Glutamatergic neuron (in vitro differentiated cells): Measurements from ENCODE around the gene TMEM256. TPM values are rescaled to one million over a fixed set of nuclear protein-coding genes. Genes with fewer than 3 reads are reported as not detected.

Source experiments
- DNase-seq: peaks from one replicate; pipeline ENCODE4 v3.0.0; 2022
- H3K27ac Mint-ChIP-seq: one replicate; pipeline ENCODE4 v1.8.0; 2020; ENCODE audit warnings: mild to moderate bottlenecking, mixed read lengths, inconsistent platforms; ENCODE audit not compliant: unreplicated experiment
- H3K27me3 Mint-ChIP-seq: one replicate; pipeline ENCODE4 v1.8.0; 2020; ENCODE audit warnings: mild to moderate bottlenecking, moderate library complexity, mixed read lengths, inconsistent platforms; ENCODE audit not compliant: unreplicated experiment
- H3K36me3 Mint-ChIP-seq: one replicate; pipeline ENCODE4 v1.8.0; 2020; ENCODE audit warnings: mild to moderate bottlenecking, mixed read lengths, inconsistent platforms; ENCODE audit not compliant: unreplicated experiment
- H3K4me1 Mint-ChIP-seq: one replicate; pipeline ENCODE4 v1.8.0; 2020; ENCODE audit warnings: mild to moderate bottlenecking, low read depth, mixed read lengths, inconsistent platforms; ENCODE audit not compliant: unreplicated experiment
- H3K4me3 Mint-ChIP-seq: one replicate; pipeline ENCODE4 v1.8.0; 2020; ENCODE audit warnings: mild to moderate bottlenecking, mixed read lengths, inconsistent platforms; ENCODE audit not compliant: unreplicated experiment
- H3K9me3 Mint-ChIP-seq: one replicate; pipeline ENCODE4 v1.8.0; 2020; ENCODE audit warnings: mild to moderate bottlenecking, moderate library complexity, mixed read lengths, inconsistent platforms; ENCODE audit not compliant: unreplicated experiment
- CTCF ChIP-seq: fragments of 200-600 bp; sonication (generic); IDR thresholded peaks from one replicate; pipeline ENCODE4 v1.5.0; 2021; ENCODE audit not compliant: partially characterized antibody, unreplicated experiment
- total RNA-seq: library from RNA; stranded (reverse); fragmentation: NEBNext Ultra II Directional; extraction: Animal tissue kit (Norgen Biotek cat#: 25700); gene quantifications from one replicate; pipeline ENCODE4 v1.2.1, GENCODE V29; 2021; ENCODE audit not compliant: unreplicated experiment

The TMEM256 gene
- total RNA-seq, 1 donor from 2014 or later, result 51.6 TPM

- Mint-ChIP-seq H3K36me3 (peaks cover 14% of the 10 kb centered on the region), H3K4me3 (no peak overlapping the region), H3K4me1 (peaks cover 15% of the 10 kb centered on the region), H3K27ac (no peak overlapping the region), H3K27me3 (peaks cover 17% of the 10 kb centered on the region), H3K9me3 (peaks cover 12% of the 10 kb centered on the region)
- no peak for DNase-seq
- TF ChIP-seq CTCF, result no peak
Measured at GRCh38 chr17:7410634-7411426, 6.9 kb upstream of the TMEM256 start.

GRCh38 chr17:7409716-7410115, 5.8 kb upstream of the TMEM256 start:
- H3K36me3 Mint-ChIP-seq, result peaks cover 14% of the 10 kb centered on the region
- H3K27ac Mint-ChIP-seq, result no peak overlapping the region
- peaks cover 16% of the 10 kb centered on the region for H3K4me1 Mint-ChIP-seq
- no peak for DNase-seq
- H3K9me3 Mint-ChIP-seq, result peaks cover 12% of the 10 kb centered on the region
- H3K27me3 Mint-ChIP-seq, result peaks cover 19% of the 10 kb centered on the region
- H3K4me3 Mint-ChIP-seq, result peak overlapping the region; percentile 54
- no peak for TF ChIP-seq CTCF

GRCh38 chr17:7408863-7409262, 5.0 kb upstream of the TMEM256 start:
- no peak for DNase-seq
- peaks cover 14% of the 10 kb centered on the region for H3K36me3 Mint-ChIP-seq
- TF ChIP-seq CTCF, result no peak
- H3K4me3 Mint-ChIP-seq, result peak overlapping the region; percentile 54
- no peak overlapping the region for H3K27ac Mint-ChIP-seq
- H3K9me3 Mint-ChIP-seq, result peaks cover 14% of the 10 kb centered on the region
- peaks cover 19% of the 10 kb centered on the region for H3K27me3 Mint-ChIP-seq
- peaks cover 16% of the 10 kb centered on the region for H3K4me1 Mint-ChIP-seq

- Mint-ChIP-seq H3K4me1 (peaks cover 16% of the 10 kb centered on the region), H3K36me3 (peaks cover 14% of the 10 kb centered on the region), H3K4me3 (no peak overlapping the region), H3K9me3 (peaks cover 15% of the 10 kb centered on the region), H3K27ac (no peak overlapping the region), H3K27me3 (peaks cover 19% of the 10 kb centered on the region)
- no peak for TF ChIP-seq CTCF
- DNase-seq, result peak; percentile 34
Measured at GRCh38 chr17:7408252-7408727, 4.4 kb upstream of the TMEM256 start.
